Measurements from ENCODE around the gene SYT9. TPM values are rescaled to one million over a fixed set of nuclear protein-coding genes. Genes with fewer than 3 reads are reported as not detected.

SYT9 gene
- total and polyA plus RNA-seq, 2 donors (not counting 3 experiments of a cell fraction or from before 2014, with no cell fraction given), result 0.23 TPM; not detected in 1

GRCh38 chr11:7486781-7487140 lies 235.1 kb downstream of the SYT9 start:
- no peak for TF ChIP-seq EZH2 (IDR thresholded peaks at IDR 0.05; ENCODE audit: borderline replicate concordance, low read depth, low read length, severe bottlenecking)
- TF ChIP-seq FOS (IDR thresholded peaks at IDR 0.05; ENCODE audit: borderline replicate concordance, insufficient read depth, low read length), result no peak
- TF ChIP-seq MYC (IDR thresholded peaks at IDR 0.05; ENCODE audit: low read depth, low read length), result no peak
- no peak for TF ChIP-seq JUN (IDR thresholded peaks at IDR 0.05; ENCODE audit: borderline replicate concordance, insufficient read depth, insufficient read length, low read depth)
- TF ChIP-seq, protein P1, sequence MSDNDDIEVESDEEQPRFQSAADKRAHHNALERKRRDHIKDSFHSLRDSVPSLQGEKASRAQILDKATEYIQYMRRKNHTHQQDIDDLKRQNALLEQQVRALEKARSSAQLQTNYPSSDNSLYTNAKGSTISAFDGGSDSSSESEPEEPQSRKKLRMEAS (IDR thresholded peaks at IDR 0.05; ENCODE audit: insufficient read depth, insufficient read length), result no peak
- no peak for TF ChIP-seq POLR2AphosphoS5 (IDR thresholded peaks at IDR 0.05; ENCODE audit: insufficient read depth, low read depth, low read length)
- no peak for TF ChIP-seq POLR2A (IDR thresholded peaks at IDR 0.05; ENCODE audit: low read depth, low read length)
- TF ChIP-seq, protein P2, sequence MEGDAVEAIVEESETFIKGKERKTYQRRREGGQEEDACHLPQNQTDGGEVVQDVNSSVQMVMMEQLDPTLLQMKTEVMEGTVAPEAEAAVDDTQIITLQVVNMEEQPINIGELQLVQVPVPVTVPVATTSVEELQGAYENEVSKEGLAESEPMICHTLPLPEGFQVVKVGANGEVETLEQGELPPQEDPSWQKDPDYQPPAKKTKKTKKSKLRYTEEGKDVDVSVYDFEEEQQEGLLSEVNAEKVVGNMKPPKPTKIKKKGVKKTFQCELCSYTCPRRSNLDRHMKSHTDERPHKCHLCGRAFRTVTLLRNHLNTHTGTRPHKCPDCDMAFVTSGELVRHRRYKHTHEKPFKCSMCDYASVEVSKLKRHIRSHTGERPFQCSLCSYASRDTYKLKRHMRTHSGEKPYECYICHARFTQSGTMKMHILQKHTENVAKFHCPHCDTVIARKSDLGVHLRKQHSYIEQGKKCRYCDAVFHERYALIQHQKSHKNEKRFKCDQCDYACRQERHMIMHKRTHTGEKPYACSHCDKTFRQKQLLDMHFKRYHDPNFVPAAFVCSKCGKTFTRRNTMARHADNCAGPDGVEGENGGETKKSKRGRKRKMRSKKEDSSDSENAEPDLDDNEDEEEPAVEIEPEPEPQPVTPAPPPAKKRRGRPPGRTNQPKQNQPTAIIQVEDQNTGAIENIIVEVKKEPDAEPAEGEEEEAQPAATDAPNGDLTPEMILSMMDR (IDR thresholded peaks at IDR 0.05; ENCODE audit: extremely low read depth in 1 of 2, insufficient read depth in 1 of 2, low read depth in 1 of 2, low read length in 2 of 2), result no peak
- no peak for TF ChIP-seq GATA2 (IDR thresholded peaks at IDR 0.05; ENCODE audit: insufficient read depth, insufficient read length, low read depth, low read length)
- Histone ChIP-seq H3K9ac (replicated peaks; ENCODE audit: extremely low read depth, insufficient read depth, low read length) (no peak overlapping the region), H3K27me3 (ENCODE audit: control insufficient read depth in 2 of 2, insufficient read depth in 2 of 2, low read length in 2 of 2) (peaks cover 0 to 2% of the 10 kb centered on the region in 2 experiments), H3K36me3 (ENCODE audit: control insufficient read depth in 2 of 2, extremely low read depth in 1 of 2, insufficient read depth in 2 of 2, low read length in 2 of 2) (no peaks in the 10 kb centered on the region), H3K4me2 (ENCODE audit: insufficient read depth, low read length) (no peak overlapping the region), H4K20me1 (replicated peaks; ENCODE audit: control insufficient read depth, extremely low read depth, insufficient read depth, low read length) (no peaks in the 10 kb centered on the region), H3K27ac (ENCODE audit: insufficient read depth, low read depth, low read length) (no peak overlapping the region), H3K9me1 (replicated peaks; ENCODE audit: control insufficient read depth, extremely low read depth, insufficient read depth, low read length) (no peaks in the 10 kb centered on the region), H3K4me1 (ENCODE audit: control insufficient read depth, extremely low read depth, insufficient read depth, low read length) (no peaks in the 10 kb centered on the region), H3K9me3 (replicated peaks; ENCODE audit: control insufficient read depth, insufficient read depth, low read length) (no peaks in the 10 kb centered on the region), H2AFZ (ENCODE audit: low read depth, low read length) (no peak overlapping the region), H3K79me2 (ENCODE audit: control insufficient read depth, insufficient read depth, low read length) (no peaks in the 10 kb centered on the region), H3K4me3 (replicated peaks in 1 of 3; ENCODE audit: insufficient read depth in 1 of 3, low read depth in 1 of 3, low read length in 3 of 3) (no peak overlapping the region)
- no TSS peak for BruUV-seq (replicated peaks)
- no peak for FAIRE-seq
- ChIA-PET CTCF (no interaction called here), POLR2A (no interaction called here)
- DNase-seq (ENCODE audit: low read depth, low spot score), result no peak
- dilution Hi-C loops (cut with MboI; ENCODE audit: extremely low pct_ligation_motif_present, low sequenced_read_pairs) (no loop called here), intact Hi-C loops (cut with micrococcal nuclease) (no loop called here)

Measured in endothelial cell of umbilical vein (primary cell).